CD4-positive, alpha-beta T cell treated with Interleukin-15 for 4 hours (primary cell): ENCODE results near the gene IKZF4.
"Not testable (repeated sequence)": the region's sequence is repeated elsewhere in the genome, so short reads cannot be mapped to it uniquely, and the experiment has no call there.

Experiments used
- DNase-seq: peaks from one replicate; pipeline ENCODE4 v3.0.0-alpha.2; 2020; ENCODE audit warnings: low spot score

IKZF4 gene

GRCh38 chr12:56040151-56040550 is 19.3 kb downstream of the IKZF4 start:
- DNase-seq = no peak

DNA sequence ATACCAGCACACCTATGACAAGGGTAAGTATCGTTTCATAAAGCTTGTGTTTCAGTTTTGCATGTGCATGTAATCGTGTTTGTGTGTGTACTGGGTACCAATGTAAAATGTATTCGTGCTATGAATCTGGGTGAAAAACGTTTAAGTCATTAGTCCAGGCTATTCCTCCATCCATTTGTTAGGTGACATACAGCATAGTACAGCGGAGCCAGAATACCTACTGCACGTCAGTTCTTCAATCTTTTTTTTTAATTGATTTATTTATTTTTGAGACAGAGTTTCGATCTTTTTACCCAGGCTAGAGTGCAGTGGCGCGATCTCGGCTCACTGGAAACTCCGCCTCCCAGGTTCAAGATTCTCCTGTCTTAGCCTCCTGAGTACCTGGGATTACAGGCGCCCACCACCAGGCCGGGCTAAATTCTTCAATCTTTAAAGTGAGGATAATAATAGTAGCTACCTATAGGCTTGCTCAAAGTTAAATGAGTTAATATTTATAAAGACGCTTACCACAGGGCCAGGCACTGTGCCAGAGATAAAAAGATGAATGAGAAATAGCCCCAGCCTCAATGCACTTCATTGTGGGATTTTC is 20.2 kb downstream of the IKZF4 start:
- no peak for DNase-seq

DNA sequence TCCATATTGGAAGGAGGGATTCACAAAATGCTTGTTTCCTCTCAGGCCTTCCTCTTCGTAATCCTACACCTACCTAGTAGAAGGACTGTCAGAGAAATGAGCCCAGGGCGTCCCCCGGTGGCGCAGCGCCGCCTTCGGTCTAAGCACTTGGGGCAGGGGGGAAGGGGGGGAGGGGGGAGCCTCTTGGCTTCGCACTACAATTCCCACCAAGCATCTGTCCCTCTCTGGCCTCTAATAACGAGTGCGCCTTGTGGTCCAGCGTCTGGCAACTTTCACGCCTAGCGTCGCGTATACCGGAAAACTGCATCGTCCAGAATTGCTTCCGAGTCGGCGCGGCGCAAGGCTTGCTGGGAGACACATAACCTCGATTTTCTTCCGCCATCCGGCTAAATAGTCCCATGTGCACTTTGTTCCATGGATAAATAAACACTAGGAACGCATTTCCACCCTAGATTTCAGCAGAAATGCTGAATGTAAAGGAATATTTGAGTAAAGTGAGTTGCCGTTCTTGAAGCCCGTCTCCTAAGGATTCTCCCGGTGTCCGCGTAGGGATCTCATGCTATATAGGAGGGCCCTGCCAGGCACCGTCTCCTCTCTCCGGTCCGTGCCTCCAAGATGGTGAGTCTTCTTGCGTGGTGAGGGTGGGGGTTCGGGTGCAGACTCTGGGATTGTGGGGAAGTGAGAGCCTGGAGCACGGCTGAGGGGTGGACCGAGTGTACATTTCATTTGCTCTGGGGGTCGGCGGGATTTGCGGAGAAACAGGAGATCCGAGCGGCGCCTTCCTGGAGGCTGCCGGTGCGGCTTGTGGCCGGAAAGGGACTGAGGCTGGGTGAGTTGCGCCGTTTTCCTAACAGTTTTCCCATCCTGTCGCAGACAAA is 20.9 kb downstream of the IKZF4 start, which contains the start of gene RPS26:
Gene RPS26 (plus strand): TSS at position 367 of the 878 bp plus-strand sequence. CDS start 249 bp downstream, at position 616.
- DNase-seq = peak; percentile 98

- DNase-seq = not testable (repeated sequence)
Observed at GRCh38 chr12:56042430-56042813, 21.6 kb downstream of the IKZF4 start.

DNA sequence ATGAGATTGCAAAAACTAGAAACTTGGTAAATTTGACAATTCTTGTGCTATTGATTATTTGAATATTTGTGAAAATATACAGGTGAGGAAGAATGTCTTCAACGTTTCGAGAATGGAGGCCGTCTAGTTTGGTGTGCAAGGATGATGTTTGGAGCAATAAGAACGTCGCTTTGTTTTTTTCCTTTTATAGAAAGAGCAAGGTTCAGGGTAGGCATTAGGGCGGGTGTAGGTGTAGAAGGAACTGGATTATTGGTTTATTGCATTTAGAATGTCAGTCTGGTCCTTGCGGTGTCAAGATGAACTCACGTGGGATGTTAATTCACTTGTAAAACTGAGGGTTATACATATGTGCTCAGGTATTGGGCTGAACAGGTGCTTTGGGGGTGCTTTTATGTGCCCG is 22.0 kb downstream of the IKZF4 start:
- no peak for DNase-seq

- no peak for DNase-seq
Observed at GRCh38 chr12:56046027-56046780, 25.4 kb downstream of the IKZF4 start.

- DNase-seq = no peak
Observed at GRCh38 chr12:56053407-56053893, 32.6 kb downstream of the IKZF4 start.

DNA sequence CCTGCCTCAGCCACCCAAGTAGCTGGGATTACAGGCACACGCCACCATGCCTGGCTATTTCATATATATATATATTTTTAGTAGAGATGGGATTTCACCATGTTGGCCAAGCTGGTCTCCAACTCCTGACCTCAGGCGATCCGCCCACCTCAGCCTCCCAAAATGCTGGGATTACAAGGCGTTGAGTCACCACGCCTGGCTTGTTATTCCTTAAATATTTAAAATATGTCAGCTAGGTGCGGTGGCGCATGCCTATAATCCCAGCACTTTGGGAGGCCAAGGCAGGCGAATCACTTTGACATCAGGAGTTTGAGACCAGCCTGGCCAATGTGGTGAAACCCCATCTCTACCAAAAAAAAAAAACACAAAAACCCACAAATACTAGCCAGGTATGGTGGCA is 39.1 kb downstream of the IKZF4 start:
- not testable (repeated sequence) for DNase-seq

- DNase-seq = no peak
Observed at GRCh38 chr12:56061982-56062381, 41.1 kb downstream of the IKZF4 start.

DNA sequence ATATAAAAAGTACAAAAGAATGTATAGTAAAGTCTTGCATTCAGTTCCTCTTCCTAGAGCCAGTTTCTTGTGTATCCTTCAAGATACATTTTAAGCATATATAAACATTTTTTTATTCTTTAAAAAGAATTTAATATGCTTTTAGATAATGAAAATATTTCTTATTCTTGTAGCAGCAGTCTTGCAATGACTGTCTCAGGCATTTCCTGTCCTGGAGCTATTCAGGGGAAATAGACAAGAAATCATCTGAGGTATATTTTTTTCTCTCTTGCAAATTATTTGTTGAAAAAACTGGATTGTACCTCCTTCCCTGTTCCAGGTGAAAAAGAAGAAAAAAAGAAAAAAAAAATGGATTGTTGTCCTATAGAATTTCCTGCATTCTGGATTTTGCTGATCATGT is 42.2 kb downstream of the IKZF4 start:
- no peak for DNase-seq

GRCh38 chr12:56071648-56072047 is 50.8 kb downstream of the IKZF4 start:
- DNase-seq = no peak

DNA sequence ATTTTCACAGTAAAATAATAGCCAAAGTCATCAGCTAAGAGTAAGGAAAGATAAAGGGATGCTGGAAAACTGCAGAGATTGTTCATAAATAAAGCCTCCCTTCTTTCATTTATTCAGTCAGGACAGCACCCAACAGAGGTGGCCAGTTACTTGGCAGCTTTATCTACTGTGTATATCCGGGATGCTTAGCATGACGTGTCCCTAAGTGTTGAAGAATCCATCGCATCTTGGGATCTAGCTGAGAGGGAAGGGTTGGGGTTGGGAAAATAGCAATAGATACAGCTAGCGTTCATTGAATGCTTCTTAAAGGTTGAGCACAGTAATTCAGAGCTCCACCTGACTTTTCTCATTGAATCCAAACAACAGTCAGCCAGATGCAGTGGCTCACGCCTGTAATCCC is 53.6 kb downstream of the IKZF4 start:
- DNase-seq = no peak

DNA sequence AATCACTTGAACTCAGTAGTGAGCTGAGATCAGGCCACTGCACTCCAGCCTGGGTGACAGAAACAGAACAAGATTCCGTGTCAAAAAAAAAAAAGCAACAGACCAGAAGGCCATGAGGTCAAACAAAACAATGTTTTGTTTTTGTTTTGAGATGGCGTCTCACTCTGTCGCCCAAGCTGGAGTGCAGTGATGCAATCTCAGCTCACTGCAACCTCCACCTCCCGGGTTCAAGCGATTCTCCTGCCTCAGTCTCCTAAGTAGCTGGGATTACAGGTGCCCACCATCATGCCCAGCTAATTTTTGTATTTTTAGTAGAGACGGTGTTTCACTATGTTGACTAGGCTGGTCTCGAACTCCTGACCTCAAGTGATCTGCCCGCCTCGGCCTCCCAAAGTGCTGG is 57.1 kb downstream of the IKZF4 start:
- DNase-seq = not testable (repeated sequence)

- no peak for DNase-seq
Observed at GRCh38 chr12:56078427-56078826, 57.6 kb downstream of the IKZF4 start.

DNA sequence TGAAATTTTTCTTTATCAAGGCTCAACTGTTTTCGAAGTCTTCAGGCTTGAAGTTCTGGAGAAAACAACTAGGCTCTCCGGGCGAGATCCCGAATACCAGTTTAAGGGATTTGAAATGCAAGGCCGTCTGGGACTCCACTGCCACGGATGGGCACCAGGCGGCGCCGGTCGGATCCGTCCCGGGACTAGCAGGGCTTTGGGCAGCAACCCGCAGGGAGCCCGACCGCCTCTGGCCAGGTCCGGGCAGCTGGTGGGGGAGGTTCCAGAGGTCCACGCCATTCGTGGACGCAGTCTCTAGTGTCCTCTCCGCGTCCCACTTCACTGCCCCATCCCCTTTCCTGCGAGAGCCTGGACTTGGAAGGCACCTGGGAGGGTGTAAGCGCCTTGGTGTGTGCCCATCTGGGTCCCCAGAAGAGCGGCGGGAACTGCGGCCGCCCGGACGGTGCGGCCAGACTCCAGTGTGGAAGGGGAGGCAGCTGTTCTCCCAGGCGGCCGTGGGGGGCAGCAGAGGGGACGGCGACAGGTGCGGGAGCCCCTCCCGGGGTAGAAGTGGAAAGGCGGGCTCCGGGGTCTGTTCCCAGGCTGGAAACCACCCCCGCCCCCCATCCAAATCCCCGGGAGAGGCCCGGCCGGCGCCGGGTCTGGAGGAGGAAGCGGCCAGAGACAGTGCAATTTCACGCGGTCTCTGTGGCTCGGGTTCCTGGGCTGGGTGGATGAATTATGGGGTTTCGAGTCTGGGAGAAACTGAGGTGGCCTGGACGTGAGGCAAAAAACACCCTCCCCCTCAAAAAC is 58.3 kb downstream of the IKZF4 start:
- DNase-seq = peak; percentile 40

DNA sequence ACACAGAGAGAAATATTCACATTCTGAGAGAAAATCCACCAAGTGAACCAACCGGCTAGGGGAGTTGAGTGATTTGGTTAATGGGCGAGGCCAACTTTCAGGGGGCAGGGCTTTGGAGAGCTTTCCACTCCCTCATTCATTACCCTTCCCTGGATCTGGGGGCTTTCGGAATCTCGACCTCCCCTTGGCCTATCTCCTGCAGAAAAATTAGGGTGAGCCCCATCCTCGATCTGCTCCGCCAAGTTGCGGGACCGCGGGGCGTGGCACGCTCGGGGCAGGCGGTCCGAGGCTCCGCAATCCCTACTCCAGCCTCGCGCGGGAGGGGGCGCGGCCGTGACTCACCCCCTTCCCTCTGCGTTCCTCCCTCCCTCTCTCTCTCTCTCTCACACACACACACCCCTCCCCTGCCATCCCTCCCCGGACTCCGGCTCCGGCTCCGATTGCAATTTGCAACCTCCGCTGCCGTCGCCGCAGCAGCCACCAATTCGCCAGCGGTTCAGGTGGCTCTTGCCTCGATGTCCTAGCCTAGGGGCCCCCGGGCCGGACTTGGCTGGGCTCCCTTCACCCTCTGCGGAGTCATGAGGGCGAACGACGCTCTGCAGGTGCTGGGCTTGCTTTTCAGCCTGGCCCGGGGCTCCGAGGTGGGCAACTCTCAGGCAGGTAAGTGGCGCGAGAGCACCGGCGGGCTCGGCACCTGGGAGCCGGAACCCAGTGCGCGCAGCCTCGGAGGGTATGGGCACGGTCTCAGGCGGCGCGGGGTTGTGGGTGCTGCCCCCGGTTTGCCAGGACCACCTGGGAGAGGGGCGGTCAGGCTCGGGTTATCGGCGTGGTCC is 59.1 kb downstream of the IKZF4 start, which contains the start of gene ERBB3:
Gene ERBB3 (plus strand): TSS at position 443 of the 833 bp plus-strand sequence. CDS start 136 bp downstream, at position 579.
- peak; percentile 69 for DNase-seq

GRCh38 chr12:56080556-56081138 is 59.8 kb downstream of the IKZF4 start:
- DNase-seq = no peak

- DNase-seq = no peak
Observed at GRCh38 chr12:56081393-56082347, 60.8 kb downstream of the IKZF4 start.

DNA sequence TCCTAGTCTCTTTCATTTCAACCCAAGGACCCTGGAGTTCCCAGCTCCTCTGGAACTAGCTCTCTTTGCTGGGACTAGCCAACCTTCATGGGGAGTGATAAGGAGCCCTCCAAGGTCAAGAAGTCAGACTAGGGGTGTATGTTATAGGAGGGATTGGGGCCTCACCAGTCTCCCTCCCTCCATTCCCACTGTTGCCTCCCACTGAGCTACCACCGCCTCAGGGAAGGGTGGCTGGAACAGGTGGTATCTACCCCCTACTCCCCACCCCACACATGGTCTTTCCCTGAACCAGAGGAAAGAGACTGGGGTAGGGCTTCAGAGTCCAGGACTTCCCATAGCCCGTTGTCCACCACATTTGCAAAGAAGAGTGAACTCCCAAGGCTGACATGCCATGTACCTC is 61.5 kb downstream of the IKZF4 start:
- DNase-seq = no peak
